Transverse colon (tissue), 4 donors: ENCODE results near the gene SLC8A3.

Experiments
- EP300 ChIP-seq: sonication (generic); formaldehyde crosslinking; IDR thresholded peaks from one replicate; pipeline ENCODE4 v1.6.1; 2017; ENCODE audit warnings: antibody characterized with exemption, low read depth
- POLR2A ChIP-seq: fragments of 450-650 bp; IDR thresholded peaks from one replicate; pipeline ENCODE4 v1.6.1; 2016; ENCODE audit warnings: antibody characterized with exemption, mild to moderate bottlenecking, moderate library complexity
- POLR2AphosphoS5 ChIP-seq, 3 donors: sonication (generic); formaldehyde crosslinking; IDR thresholded peaks; one replicate each; pipeline ENCODE4 v1.6.1; 2016; ENCODE audit warnings: antibody characterized with exemption in 3 of 3
- TF ChIP-seq, protein P1 (sequence below), 5 experiments: fragments of 200-600 bp in 3 of 5; fragments of 450-650 bp in 2 of 5; sonication (generic) in 3 of 5; IDR thresholded peaks; 1 replicate in 2 of 5; 2 replicates in 3 of 5; pipeline ENCODE4 v1.5.1; 2016 to 2017; ENCODE audit warnings: antibody characterized with exemption in 5 of 5, inconsistent platforms in 3 of 5, mild to moderate bottlenecking in 2 of 5, moderate library complexity in 1 of 5

- TF ChIP-seq, protein P1, sequence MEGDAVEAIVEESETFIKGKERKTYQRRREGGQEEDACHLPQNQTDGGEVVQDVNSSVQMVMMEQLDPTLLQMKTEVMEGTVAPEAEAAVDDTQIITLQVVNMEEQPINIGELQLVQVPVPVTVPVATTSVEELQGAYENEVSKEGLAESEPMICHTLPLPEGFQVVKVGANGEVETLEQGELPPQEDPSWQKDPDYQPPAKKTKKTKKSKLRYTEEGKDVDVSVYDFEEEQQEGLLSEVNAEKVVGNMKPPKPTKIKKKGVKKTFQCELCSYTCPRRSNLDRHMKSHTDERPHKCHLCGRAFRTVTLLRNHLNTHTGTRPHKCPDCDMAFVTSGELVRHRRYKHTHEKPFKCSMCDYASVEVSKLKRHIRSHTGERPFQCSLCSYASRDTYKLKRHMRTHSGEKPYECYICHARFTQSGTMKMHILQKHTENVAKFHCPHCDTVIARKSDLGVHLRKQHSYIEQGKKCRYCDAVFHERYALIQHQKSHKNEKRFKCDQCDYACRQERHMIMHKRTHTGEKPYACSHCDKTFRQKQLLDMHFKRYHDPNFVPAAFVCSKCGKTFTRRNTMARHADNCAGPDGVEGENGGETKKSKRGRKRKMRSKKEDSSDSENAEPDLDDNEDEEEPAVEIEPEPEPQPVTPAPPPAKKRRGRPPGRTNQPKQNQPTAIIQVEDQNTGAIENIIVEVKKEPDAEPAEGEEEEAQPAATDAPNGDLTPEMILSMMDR (IDR thresholded peaks at IDR 0.05) = no peak
- TF ChIP-seq EP300 (no peak), POLR2AphosphoS5 (IDR thresholded peaks at IDR 0.05) (no peak), POLR2A (no peak)
Measured at GRCh38 chr14:70061108-70061507, 127.6 kb downstream of the SLC8A3 start.
